ENCODE measurements around the gene ADRM1. TPM values are rescaled to one million over a fixed set of nuclear protein-coding genes. Genes with fewer than 3 reads are reported as not detected.

ADRM1 gene
- total and polyA plus RNA-seq, 10 of the 15 experiments (the other 5 are each of a cell fraction or from before 2014, with no cell fraction given), result 3.4 to 213 (median 95.9) TPM

DNA sequence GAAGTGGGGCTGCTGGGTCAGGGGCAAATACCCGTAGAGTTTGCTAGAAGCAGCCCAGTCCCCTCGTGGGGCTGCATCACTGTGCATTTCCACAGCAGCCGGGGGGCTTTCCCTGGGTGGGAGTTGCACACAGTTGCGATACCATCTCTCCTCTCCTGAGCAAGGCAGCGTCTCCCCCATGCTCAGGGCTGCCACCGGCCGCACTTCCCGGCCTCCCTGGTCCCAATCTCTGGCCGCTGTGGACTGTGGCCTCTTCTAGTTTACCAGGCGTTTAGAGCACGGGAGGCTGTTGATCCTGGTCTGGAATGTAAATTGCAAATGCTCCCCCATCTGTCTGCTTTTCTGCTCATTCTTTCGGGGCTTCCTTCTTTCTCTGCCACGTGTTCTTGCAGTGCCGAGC, 33.4 kb upstream of the ADRM1 start:
- intact Hi-C loops (cut with micrococcal nuclease; ENCODE audit: unreplicated experiment), result no loop called here
- no TSS peak for BruUV-seq (replicated peaks)
- POLR2A ChIA-PET, result no interaction called here

More for the DNA sequence above, 33.4 kb upstream of the ADRM1 start:
- Histone ChIP-seq H3K4me3 (no peak overlapping the region), H3K27ac (ENCODE audit: control insufficient read depth, insufficient read depth) (no peak overlapping the region), H3K27me3 (replicated peaks in 1 of 2; ENCODE audit: control insufficient read depth in 2 of 2, insufficient read depth in 2 of 2, low read length in 1 of 2) (no peaks in the 10 kb centered on the region), H3K4me2 (ENCODE audit: control insufficient read depth, insufficient read depth) (no peak overlapping the region), H2AFZ (ENCODE audit: control insufficient read depth, low read depth, low read length) (no peak overlapping the region), H3K9ac (ENCODE audit: control insufficient read depth, insufficient read depth, low read length) (no peak overlapping the region), H3K79me2 (ENCODE audit: control insufficient read depth, insufficient read depth, low read length) (no peaks in the 10 kb centered on the region), H3K36me3 (ENCODE audit: control insufficient read depth in 2 of 2, insufficient read depth in 2 of 2, low read length in 1 of 2) (peaks cover 14 to 19% of the 10 kb centered on the region in 2 experiments), H3K9me3 (replicated peaks; ENCODE audit: control insufficient read depth, insufficient read depth, low read length) (no peaks in the 10 kb centered on the region; the same call in 2 of the 3 replicates), H3K4me1 (ENCODE audit: control insufficient read depth, insufficient read depth, low read length) (no peaks in the 10 kb centered on the region), H4K20me1 (ENCODE audit: control insufficient read depth, insufficient read depth) (no peaks in the 10 kb centered on the region)
- CTCF ChIA-PET, result no interaction called here
- in situ Hi-C loops (cut with MboI), result no loop called here
- SMC1A ChIA-PET (ENCODE audit: uncharacterized antibody, unreplicated experiment), result no interaction called here
- DNase-seq (ENCODE audit: low read depth, low spot score), result no peak
- FAIRE-seq, result no peak
- no peak for ATAC-seq
- 91% methylated on average over 14 of the region's 14 CpGs for WGBS (ENCODE audit: insufficient coverage, insufficient replicate concordance, low lambda C conversion rate, missing lambda C conversion rate)
- RAD21 ChIA-PET (ENCODE audit: unreplicated experiment), result no interaction called here
- TF ChIP-seq, protein P1, sequence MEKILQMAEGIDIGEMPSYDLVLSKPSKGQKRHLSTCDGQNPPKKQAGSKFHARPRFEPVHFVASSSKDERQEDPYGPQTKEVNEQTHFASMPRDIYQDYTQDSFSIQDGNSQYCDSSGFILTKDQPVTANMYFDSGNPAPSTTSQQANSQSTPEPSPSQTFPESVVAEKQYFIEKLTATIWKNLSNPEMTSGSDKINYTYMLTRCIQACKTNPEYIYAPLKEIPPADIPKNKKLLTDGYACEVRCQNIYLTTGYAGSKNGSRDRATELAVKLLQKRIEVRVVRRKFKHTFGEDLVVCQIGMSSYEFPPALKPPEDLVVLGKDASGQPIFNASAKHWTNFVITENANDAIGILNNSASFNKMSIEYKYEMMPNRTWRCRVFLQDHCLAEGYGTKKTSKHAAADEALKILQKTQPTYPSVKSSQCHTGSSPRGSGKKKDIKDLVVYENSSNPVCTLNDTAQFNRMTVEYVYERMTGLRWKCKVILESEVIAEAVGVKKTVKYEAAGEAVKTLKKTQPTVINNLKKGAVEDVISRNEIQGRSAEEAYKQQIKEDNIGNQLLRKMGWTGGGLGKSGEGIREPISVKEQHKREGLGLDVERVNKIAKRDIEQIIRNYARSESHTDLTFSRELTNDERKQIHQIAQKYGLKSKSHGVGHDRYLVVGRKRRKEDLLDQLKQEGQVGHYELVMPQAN (conservative IDR thresholded peaks at IDR 0.05), result no peak
- TF ChIP-seq ZNF687 (IDR thresholded peaks at IDR 0.05) (no peak), MXI1 (IDR thresholded peaks at IDR 0.05; ENCODE audit: low read depth, low read length) (no peak), MEF2A (IDR thresholded peaks at IDR 0.05; ENCODE audit: insufficient read depth, low read depth, low read length) (no peak), KLF5 (IDR thresholded peaks at IDR 0.05; ENCODE audit: partially characterized antibody) (no peak), SIN3A (IDR thresholded peaks at IDR 0.05; ENCODE audit: low read depth, low read length) (no peak)
